Loucy (cell line): ENCODE results near the gene CFAP92.

Source experiments
- EZH2phosphoT487 ChIP-seq: fragments of 200-600 bp; IDR thresholded peaks from 2 replicates; pipeline ENCODE4 v1.6.1; 2018; ENCODE audit warnings: antibody characterized with exemption, mild to moderate bottlenecking, moderate library complexity, borderline replicate concordance
- TF ChIP-seq, protein P1 (sequence below): fragments of 200-600 bp; sonication (generic); conservative IDR thresholded peaks from 2 replicates; pipeline ENCODE4 v1.5.1; 2014; ENCODE audit warnings: mild to moderate bottlenecking, antibody characterized with exemption, low read length

DNA sequence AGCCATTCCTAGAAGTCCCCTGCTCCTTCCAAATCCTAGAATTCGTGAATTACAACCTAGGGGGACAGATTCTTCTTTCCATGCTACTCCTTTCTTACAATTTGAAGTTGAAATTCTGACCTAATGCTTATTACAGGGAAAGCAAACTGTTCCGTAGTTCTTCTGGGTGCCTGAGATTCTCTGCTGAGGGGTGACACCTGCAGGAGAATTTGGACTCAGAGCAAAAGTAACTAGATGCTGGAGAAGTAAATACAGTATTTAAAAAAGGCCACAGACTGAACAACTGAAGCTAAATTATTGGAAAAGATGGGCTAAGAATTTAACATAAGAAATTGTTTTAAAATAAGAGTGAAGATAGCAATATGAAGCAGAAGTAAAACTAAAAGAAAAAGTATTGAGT lies 76.6 kb downstream of the CFAP92 start:
- TF ChIP-seq, protein P1, sequence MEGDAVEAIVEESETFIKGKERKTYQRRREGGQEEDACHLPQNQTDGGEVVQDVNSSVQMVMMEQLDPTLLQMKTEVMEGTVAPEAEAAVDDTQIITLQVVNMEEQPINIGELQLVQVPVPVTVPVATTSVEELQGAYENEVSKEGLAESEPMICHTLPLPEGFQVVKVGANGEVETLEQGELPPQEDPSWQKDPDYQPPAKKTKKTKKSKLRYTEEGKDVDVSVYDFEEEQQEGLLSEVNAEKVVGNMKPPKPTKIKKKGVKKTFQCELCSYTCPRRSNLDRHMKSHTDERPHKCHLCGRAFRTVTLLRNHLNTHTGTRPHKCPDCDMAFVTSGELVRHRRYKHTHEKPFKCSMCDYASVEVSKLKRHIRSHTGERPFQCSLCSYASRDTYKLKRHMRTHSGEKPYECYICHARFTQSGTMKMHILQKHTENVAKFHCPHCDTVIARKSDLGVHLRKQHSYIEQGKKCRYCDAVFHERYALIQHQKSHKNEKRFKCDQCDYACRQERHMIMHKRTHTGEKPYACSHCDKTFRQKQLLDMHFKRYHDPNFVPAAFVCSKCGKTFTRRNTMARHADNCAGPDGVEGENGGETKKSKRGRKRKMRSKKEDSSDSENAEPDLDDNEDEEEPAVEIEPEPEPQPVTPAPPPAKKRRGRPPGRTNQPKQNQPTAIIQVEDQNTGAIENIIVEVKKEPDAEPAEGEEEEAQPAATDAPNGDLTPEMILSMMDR: peak; percentile 38; the same call in 1 of the 2 replicates
- TF ChIP-seq EZH2phosphoT487: no peak
